Osteoblast (primary cell): Measurements from ENCODE around the gene AFDN. TPM values are rescaled to one million over a fixed set of nuclear protein-coding genes. Genes with fewer than 3 reads are reported as not detected.
"Not testable (repeated sequence)": the region's sequence is repeated elsewhere in the genome, so short reads cannot be mapped to it uniquely, and the experiment has no call there.

ENCODE experiments used
- DNase-seq: peaks from one replicate; pipeline ENCODE4 v3.0.0; 2011; ENCODE audit warnings: low spot score, mixed read lengths; ENCODE audit not compliant: insufficient read length; ENCODE audit errors: missing footprints
- H2AFZ ChIP-seq: 2 replicates; pipeline ENCODE4 v1.6.0; 2011; ENCODE audit warnings: mild to moderate bottlenecking, low read length
- H3K27ac ChIP-seq: 2 replicates; pipeline ENCODE4 v1.5.1; 2011; ENCODE audit warnings: mild to moderate bottlenecking, low read depth, low read length, moderate library complexity
- H3K27me3 ChIP-seq: 2 replicates; pipeline ENCODE4 v1.6.0; 2012; ENCODE audit warnings: mild to moderate bottlenecking, control low read depth, inconsistent platforms, low read length, moderate library complexity; ENCODE audit not compliant: insufficient read depth
- H3K36me3 ChIP-seq: 2 replicates; pipeline ENCODE4 v1.5.1; 2011; ENCODE audit warnings: mild to moderate bottlenecking, low read length, control low read depth, moderate library complexity; ENCODE audit not compliant: insufficient read depth
- H3K4me1 ChIP-seq: 2 replicates; pipeline ENCODE4 v1.5.1; 2011; ENCODE audit warnings: mild to moderate bottlenecking, low read length, control low read depth, moderate library complexity; ENCODE audit not compliant: insufficient read depth
- H3K4me2 ChIP-seq: 2 replicates; pipeline ENCODE4 v1.6.0; 2011; ENCODE audit warnings: mild to moderate bottlenecking, low read length; ENCODE audit not compliant: insufficient read depth
- H3K4me3 ChIP-seq: fragments of 200-600 bp; sonication (generic); 3 replicates; pipeline ENCODE4 v1.5.1; 2012; ENCODE audit warnings: mild to moderate bottlenecking, low read length, inconsistent platforms; ENCODE audit not compliant: insufficient read depth
- H3K79me2 ChIP-seq: 2 replicates; pipeline ENCODE4 v1.6.0; 2012; ENCODE audit warnings: mild to moderate bottlenecking, low read length, control low read depth, inconsistent platforms; ENCODE audit not compliant: insufficient read depth
- H3K9me3 ChIP-seq: 2 replicates; pipeline ENCODE4 v1.5.1; 2011; ENCODE audit warnings: low read depth, low read length, control low read depth
- H4K20me1 ChIP-seq: 2 replicates; pipeline ENCODE4 v1.6.0; 2012; ENCODE audit warnings: mild to moderate bottlenecking, low read length, control low read depth; ENCODE audit not compliant: insufficient read depth
- total RNA-seq: library from RNA; depleted of rRNA; stranded (reverse); fragments of >200 nt; gene quantifications from 2 replicates; pipeline ENCODE4 v1.2.3, GENCODE V29; 2012
- TF ChIP-seq, protein P1 (sequence below): IDR thresholded peaks from 2 replicates; pipeline ENCODE4 v1.5.1; 2011; ENCODE audit warnings: mild to moderate bottlenecking, low read depth, low read length, moderate library complexity; ENCODE audit errors: extremely low read depth

AFDN gene
- total RNA-seq, 1 donor = 52.5 TPM

- H3K4me1 ChIP-seq = no peaks in the 10 kb centered on the region
- H3K4me3 ChIP-seq = no peak within 1 kb of the TSS
- no peak for DNase-seq
- no peak within 1 kb of the TSS for H3K4me2 ChIP-seq
- H3K36me3 ChIP-seq = no peaks in the 10 kb centered on the region
- H3K9me3 ChIP-seq = no peaks in the 10 kb centered on the region
- H3K79me2 ChIP-seq = no peaks in the 10 kb centered on the region
- TF ChIP-seq, protein P1, sequence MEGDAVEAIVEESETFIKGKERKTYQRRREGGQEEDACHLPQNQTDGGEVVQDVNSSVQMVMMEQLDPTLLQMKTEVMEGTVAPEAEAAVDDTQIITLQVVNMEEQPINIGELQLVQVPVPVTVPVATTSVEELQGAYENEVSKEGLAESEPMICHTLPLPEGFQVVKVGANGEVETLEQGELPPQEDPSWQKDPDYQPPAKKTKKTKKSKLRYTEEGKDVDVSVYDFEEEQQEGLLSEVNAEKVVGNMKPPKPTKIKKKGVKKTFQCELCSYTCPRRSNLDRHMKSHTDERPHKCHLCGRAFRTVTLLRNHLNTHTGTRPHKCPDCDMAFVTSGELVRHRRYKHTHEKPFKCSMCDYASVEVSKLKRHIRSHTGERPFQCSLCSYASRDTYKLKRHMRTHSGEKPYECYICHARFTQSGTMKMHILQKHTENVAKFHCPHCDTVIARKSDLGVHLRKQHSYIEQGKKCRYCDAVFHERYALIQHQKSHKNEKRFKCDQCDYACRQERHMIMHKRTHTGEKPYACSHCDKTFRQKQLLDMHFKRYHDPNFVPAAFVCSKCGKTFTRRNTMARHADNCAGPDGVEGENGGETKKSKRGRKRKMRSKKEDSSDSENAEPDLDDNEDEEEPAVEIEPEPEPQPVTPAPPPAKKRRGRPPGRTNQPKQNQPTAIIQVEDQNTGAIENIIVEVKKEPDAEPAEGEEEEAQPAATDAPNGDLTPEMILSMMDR = no peak
- H3K27me3 ChIP-seq = no peaks in the 10 kb centered on the region
- no peak within 1 kb of the TSS for H2AFZ ChIP-seq
- H4K20me1 ChIP-seq = no peaks in the 10 kb centered on the region
- H3K27ac ChIP-seq = no peak within 1 kb of the TSS
Measured at GRCh38 chr6:167997642-167998041, 170.9 kb downstream of the AFDN start, which contains the start of gene KIF25. Gene KIF25 (plus strand): TSS chr6:167997671. CDS start chr6:168029586, 31,915 bp downstream.

DNA sequence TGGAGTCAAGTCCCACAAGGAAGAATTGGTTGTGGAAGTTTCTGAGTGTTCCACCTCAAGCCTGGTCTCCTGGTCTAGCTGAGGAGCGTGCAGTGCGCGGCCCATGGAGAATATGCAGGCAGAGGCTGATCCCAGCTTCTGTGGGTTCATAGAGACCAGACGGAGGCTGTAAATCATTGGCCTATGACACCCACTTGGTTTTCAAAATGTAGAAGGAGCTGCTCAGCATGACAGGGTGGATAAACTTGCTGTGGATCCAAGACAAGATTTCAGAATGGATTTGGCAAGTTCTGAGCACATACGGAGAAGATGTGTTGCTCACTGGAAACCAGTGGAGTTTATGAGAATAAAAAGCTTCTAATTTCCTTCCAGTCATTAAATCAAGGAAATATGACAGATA lies 171.5 kb downstream of the AFDN start:
- Histone ChIP-seq H2AFZ (no peak overlapping the region), H3K9me3 (no peaks in the 10 kb centered on the region), H3K4me3 (no peak overlapping the region), H3K79me2 (no peaks in the 10 kb centered on the region), H3K36me3 (no peaks in the 10 kb centered on the region), H3K27ac (no peak overlapping the region), H4K20me1 (no peaks in the 10 kb centered on the region), H3K4me2 (no peak overlapping the region), H3K4me1 (no peaks in the 10 kb centered on the region), H3K27me3 (no peaks in the 10 kb centered on the region)
- TF ChIP-seq, protein P1 = no peak
- no peak for DNase-seq

GRCh38 chr6:168000198-168001028 lies 173.7 kb downstream of the AFDN start:
- Histone ChIP-seq H3K4me3 (no peak overlapping the region), H4K20me1 (no peaks in the 10 kb centered on the region), H3K36me3 (no peaks in the 10 kb centered on the region), H3K4me1 (no peaks in the 10 kb centered on the region), H3K9me3 (no peaks in the 10 kb centered on the region), H2AFZ (no peak overlapping the region), H3K27me3 (peaks cover 15% of the 10 kb centered on the region), H3K27ac (no peak overlapping the region), H3K79me2 (no peaks in the 10 kb centered on the region), H3K4me2 (no peak overlapping the region)
- TF ChIP-seq, protein P1 = no peak
- no peak for DNase-seq

DNA sequence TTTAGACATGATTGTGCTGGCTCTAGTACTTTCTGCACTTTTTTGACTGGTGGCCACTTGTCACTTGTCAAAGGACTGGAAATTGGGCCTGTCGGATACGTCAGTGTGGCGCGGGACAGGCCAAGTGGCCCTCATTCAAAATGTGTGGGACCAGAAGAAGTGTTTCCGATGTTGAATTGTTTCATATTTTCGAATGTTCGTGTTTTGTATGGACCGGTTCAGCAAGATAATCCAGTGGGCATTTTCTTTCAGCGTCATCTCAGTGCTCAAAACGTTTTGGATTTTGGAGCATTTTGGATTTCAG lies 174.3 kb downstream of the AFDN start:
- no peak overlapping the region for H2AFZ ChIP-seq
- H3K27me3 ChIP-seq = peaks cover 15% of the 10 kb centered on the region
- no peaks in the 10 kb centered on the region for H3K4me1 ChIP-seq
- no peak overlapping the region for H3K4me2 ChIP-seq
- no peak overlapping the region for H3K4me3 ChIP-seq
- TF ChIP-seq, protein P1 = no peak
- H4K20me1 ChIP-seq = no peaks in the 10 kb centered on the region
- no peak for DNase-seq
- no peaks in the 10 kb centered on the region for H3K9me3 ChIP-seq
- H3K79me2 ChIP-seq = no peaks in the 10 kb centered on the region
- H3K27ac ChIP-seq = no peak overlapping the region
- no peaks in the 10 kb centered on the region for H3K36me3 ChIP-seq

- H3K27me3 ChIP-seq = peaks cover 15% of the 10 kb centered on the region
- H3K36me3 ChIP-seq, H3K4me2 ChIP-seq, H3K9me3 ChIP-seq, H3K4me1 ChIP-seq, H3K27ac ChIP-seq, H3K79me2 ChIP-seq, H2AFZ ChIP-seq, DNase-seq, H3K4me3 ChIP-seq, H4K20me1 ChIP-seq: not testable (repeated sequence)
Measured at GRCh38 chr6:168001514-168001913, 174.8 kb downstream of the AFDN start.
